PC-9 (cell line): ENCODE results near the gene CNTNAP2. TPM values are rescaled to one million over a fixed set of nuclear protein-coding genes. Genes with fewer than 3 reads are reported as not detected.
"Not testable (repeated sequence)": the region's sequence is repeated elsewhere in the genome, so short reads cannot be mapped to it uniquely, and the experiment has no call there.

Source experiments
- BruUV-seq: library from RNA; stranded (reverse); fragments of 400-500 nt; replicated peaks from 2 replicates; lab custom pipeline; 2021; lab: Mats Ljungman, UMichigan
- CTCF ChIA-PET: fragments of 300-600 bp; sonication (Branson Sonifier 250); formaldehyde crosslinking; loops from one replicate; lab custom pipeline; 2022; ENCODE audit warnings: antibody characterized with exemption; lab: Charles Lee
- POLR2A ChIA-PET: fragments of 300-600 bp; sonication (Branson Sonifier 250); formaldehyde crosslinking; loops from one replicate; lab custom pipeline; 2022; ENCODE audit warnings: antibody characterized with exemption; ENCODE audit not compliant: unreplicated experiment; lab: Charles Lee
- DNase-seq, 2 experiments: peaks; one replicate each; pipeline versions ENCODE4 v3.0.0 to v3.0.0-alpha.2; 2015 to 2022; ENCODE audit warnings: mixed read lengths in 1 of 2
- H2AFZ ChIP-seq: fragments of 200-600 bp; sonication (generic); 2 replicates; pipeline ENCODE4 v1.8.1; 2017; ENCODE audit warnings: antibody characterized with exemption
- H3F3A ChIP-seq: fragments of 200-600 bp; sonication (generic); 2 replicates; pipeline ENCODE4 v1.8.1; 2017; ENCODE audit warnings: antibody characterized with exemption, mild to moderate bottlenecking, low read depth; ENCODE audit not compliant: insufficient read depth
- H3K27ac ChIP-seq: fragments of 200-600 bp; sonication (generic); 2 replicates; pipeline ENCODE4 v1.6.1; 2016; ENCODE audit warnings: mixed run types
- H3K27me3 ChIP-seq: fragments of 200-600 bp; sonication (generic); 2 replicates; pipeline ENCODE4 v1.6.1; 2016; ENCODE audit warnings: low read depth, mixed run types; ENCODE audit not compliant: insufficient read depth
- H3K36me3 ChIP-seq: fragments of 200-600 bp; sonication (generic); 2 replicates; pipeline ENCODE4 v1.6.1; 2016; ENCODE audit warnings: low read depth, mixed run types
- H3K4me1 ChIP-seq: fragments of 200-600 bp; sonication (generic); replicated peaks from 2 replicates; pipeline ENCODE4 v1.6.1; 2016; ENCODE audit warnings: mixed run types; ENCODE audit not compliant: insufficient read depth
- H3K4me2 ChIP-seq: fragments of 200-600 bp; sonication (generic); 2 replicates; pipeline ENCODE4 v1.6.1; 2017; ENCODE audit warnings: mixed run types
- H3K4me3 ChIP-seq: fragments of 200-600 bp; sonication (generic); 2 replicates; pipeline ENCODE4 v1.6.1; 2016; ENCODE audit warnings: mixed run types
- H3K79me2 ChIP-seq: fragments of 200-600 bp; sonication (generic); 2 replicates; pipeline ENCODE4 v1.6.1; 2017; ENCODE audit warnings: low read depth, mixed run types
- H3K9me2 ChIP-seq: fragments of 200-600 bp; sonication (generic); 2 replicates; pipeline ENCODE4 v1.8.1; 2017; ENCODE audit warnings: mild to moderate bottlenecking; ENCODE audit not compliant: insufficient read depth
- H3K9me3 ChIP-seq: fragments of 200-600 bp; sonication (generic); 2 replicates; pipeline ENCODE4 v1.8.1; 2016; ENCODE audit warnings: low read depth; ENCODE audit not compliant: insufficient read depth
- H4K20me1 ChIP-seq: fragments of 200-600 bp; sonication (generic); 2 replicates; pipeline ENCODE4 v1.8.1; 2017; ENCODE audit not compliant: insufficient read depth
- EZH2 ChIP-seq: fragments of 200-600 bp; sonication (generic); IDR thresholded peaks from 2 replicates; pipeline ENCODE4 v1.8.0; 2017; ENCODE audit warnings: antibody characterized with exemption, low read depth
- intact Hi-C: fragments of 100-400 bp; cut with micrococcal nuclease; formaldehyde crosslinking; loops from one replicate; pipeline ENCODE4 v1.10.0; 2022; ENCODE audit not compliant: unreplicated experiment
- total RNA-seq: library from RNA; stranded (reverse); gene quantifications from 2 replicates; pipeline ENCODE4 v1.2.3, GENCODE V29; 2021
- TF ChIP-seq, protein P1 (sequence below): fragments of 200-600 bp; sonication (generic); conservative IDR thresholded peaks from 2 replicates; pipeline ENCODE4 v1.6.1; 2017; ENCODE audit warnings: mixed run types, antibody characterized with exemption, mild to moderate bottlenecking, moderate library complexity

Gene CNTNAP2
- total RNA-seq, 1 experiment from 2014 or later: not detected

DNA sequence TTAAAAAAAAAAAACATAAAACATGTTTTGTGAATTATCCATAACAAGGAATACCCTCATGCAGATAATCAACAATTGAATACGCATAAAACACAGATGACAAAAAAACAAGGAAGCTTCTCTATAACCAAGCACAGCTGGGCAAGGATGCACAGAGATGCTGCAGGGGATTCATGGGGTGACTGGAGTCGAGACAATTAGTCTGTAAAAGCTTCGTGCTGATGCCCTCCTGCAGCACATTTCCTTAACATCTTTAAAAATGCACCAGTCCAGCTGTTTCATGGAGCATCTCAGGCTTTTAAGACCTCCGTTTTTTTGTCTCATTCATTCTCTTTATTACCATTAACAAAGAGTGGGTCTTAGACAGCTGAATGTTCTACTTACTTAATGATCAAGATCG lies 1680.0 kb downstream of the CNTNAP2 start:
- no peak overlapping the region for H3K4me2 ChIP-seq
- DNase-seq: no peak
- no peaks in the 10 kb centered on the region for H4K20me1 ChIP-seq
- H3K9me3 ChIP-seq: no peaks in the 10 kb centered on the region
- H2AFZ ChIP-seq: no peak overlapping the region
- no peaks in the 10 kb centered on the region for H3K27me3 ChIP-seq
- TF ChIP-seq, protein P1, sequence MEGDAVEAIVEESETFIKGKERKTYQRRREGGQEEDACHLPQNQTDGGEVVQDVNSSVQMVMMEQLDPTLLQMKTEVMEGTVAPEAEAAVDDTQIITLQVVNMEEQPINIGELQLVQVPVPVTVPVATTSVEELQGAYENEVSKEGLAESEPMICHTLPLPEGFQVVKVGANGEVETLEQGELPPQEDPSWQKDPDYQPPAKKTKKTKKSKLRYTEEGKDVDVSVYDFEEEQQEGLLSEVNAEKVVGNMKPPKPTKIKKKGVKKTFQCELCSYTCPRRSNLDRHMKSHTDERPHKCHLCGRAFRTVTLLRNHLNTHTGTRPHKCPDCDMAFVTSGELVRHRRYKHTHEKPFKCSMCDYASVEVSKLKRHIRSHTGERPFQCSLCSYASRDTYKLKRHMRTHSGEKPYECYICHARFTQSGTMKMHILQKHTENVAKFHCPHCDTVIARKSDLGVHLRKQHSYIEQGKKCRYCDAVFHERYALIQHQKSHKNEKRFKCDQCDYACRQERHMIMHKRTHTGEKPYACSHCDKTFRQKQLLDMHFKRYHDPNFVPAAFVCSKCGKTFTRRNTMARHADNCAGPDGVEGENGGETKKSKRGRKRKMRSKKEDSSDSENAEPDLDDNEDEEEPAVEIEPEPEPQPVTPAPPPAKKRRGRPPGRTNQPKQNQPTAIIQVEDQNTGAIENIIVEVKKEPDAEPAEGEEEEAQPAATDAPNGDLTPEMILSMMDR: no peak
- TF ChIP-seq EZH2: no peak
- no peaks in the 10 kb centered on the region for H3K36me3 ChIP-seq
- no peaks in the 10 kb centered on the region for H3K9me2 ChIP-seq
- H3K4me1 ChIP-seq: no peaks in the 10 kb centered on the region
- ChIA-PET CTCF (no interaction called here), POLR2A (no interaction called here)
- intact Hi-C loops: no loop called here
- no TSS peak for BruUV-seq
- H3F3A ChIP-seq: no peaks in the 10 kb centered on the region
- H3K27ac ChIP-seq: no peak overlapping the region
- no peaks in the 10 kb centered on the region for H3K79me2 ChIP-seq
- no peak overlapping the region for H3K4me3 ChIP-seq

DNA sequence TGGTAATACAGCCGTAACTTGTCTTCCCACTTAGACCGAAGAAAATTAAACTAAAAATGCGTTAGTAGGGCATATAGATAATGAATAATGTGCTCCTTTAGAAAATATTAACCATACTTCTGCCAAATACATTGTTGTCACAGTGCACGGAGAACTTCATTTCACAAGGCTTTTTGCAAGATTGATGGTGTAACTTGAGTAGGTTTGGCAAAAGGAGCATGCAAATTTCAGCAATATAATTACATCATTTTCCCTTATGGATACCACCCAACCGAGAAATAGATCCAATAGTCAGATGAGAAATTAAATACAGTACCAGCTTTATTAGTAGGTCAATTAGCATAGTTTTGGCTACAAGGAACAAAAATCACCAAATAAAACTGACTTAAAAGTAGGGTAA lies 1681.4 kb downstream of the CNTNAP2 start:
- Histone ChIP-seq H3K4me1 (no peaks in the 10 kb centered on the region), H2AFZ (no peak overlapping the region), H4K20me1 (no peaks in the 10 kb centered on the region), H3K9me2 (no peaks in the 10 kb centered on the region), H3K27me3 (no peaks in the 10 kb centered on the region), H3K9me3 (no peaks in the 10 kb centered on the region), H3F3A (no peaks in the 10 kb centered on the region), H3K4me2 (no peak overlapping the region), H3K27ac (no peak overlapping the region), H3K4me3 (no peak overlapping the region), H3K36me3 (no peaks in the 10 kb centered on the region), H3K79me2 (no peaks in the 10 kb centered on the region)
- POLR2A ChIA-PET: no interaction called here
- TF ChIP-seq EZH2: no peak
- TF ChIP-seq, protein P1: no peak
- no peak for DNase-seq
- no TSS peak for BruUV-seq
- CTCF ChIA-PET: no interaction called here
- intact Hi-C loops: no loop called here

DNA sequence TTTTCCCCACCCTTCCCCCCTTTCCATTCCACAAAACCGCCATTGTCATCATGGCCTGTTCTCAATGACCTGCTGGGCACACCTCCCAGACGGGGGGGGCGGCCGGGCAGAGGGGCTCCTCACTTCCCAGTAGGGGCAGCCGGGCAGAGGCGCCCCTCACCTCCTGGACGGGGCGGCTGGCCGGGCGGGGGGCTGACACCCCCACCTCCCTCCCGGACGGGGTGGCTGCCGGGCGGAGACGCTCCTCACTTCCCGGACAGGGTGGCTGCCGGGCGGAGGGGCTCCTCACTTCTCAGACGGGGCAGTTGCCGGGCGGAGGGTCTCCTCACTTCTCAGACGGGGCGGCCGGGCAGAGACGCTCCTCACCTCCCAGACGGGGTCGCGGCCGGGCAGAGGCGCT lies 1685.2 kb downstream of the CNTNAP2 start:
- H3K9me3 ChIP-seq, H3K27me3 ChIP-seq, H3K27ac ChIP-seq, H2AFZ ChIP-seq, H3K9me2 ChIP-seq, BruUV-seq, H3K4me1 ChIP-seq, H3K4me3 ChIP-seq, POLR2A ChIA-PET, intact Hi-C loops, H3K79me2 ChIP-seq, H3K4me2 ChIP-seq, H3K36me3 ChIP-seq, CTCF ChIA-PET, H4K20me1 ChIP-seq, H3F3A ChIP-seq, DNase-seq: not testable (repeated sequence)

DNA sequence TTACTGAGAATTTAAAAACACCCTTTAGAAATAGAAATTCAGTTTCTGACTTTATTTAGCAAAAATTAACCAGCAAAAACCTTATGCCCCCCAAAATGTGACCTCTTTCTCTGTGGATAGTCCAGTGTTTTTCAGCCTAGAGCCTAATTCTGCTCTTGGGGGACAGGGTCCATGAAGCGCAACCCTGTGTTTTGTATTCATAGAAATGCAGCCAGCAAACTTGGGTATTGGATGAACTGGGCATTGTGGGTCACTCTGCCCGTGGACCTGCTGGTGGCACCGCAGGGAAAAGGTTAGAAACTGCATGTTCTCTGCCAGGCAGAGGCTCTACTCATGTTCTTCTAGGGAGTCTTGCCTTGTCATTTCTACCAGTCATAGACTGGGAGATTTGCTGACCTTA lies 1686.5 kb downstream of the CNTNAP2 start:
- Histone ChIP-seq H3K4me2 (no peak overlapping the region), H3K27me3 (no peaks in the 10 kb centered on the region), H3K27ac (no peak overlapping the region), H2AFZ (no peak overlapping the region), H3K4me1 (no peaks in the 10 kb centered on the region), H3K9me3 (no peaks in the 10 kb centered on the region), H3F3A (no peaks in the 10 kb centered on the region), H3K79me2 (no peaks in the 10 kb centered on the region), H3K4me3 (no peak overlapping the region), H3K36me3 (no peaks in the 10 kb centered on the region), H3K9me2 (no peaks in the 10 kb centered on the region), H4K20me1 (no peaks in the 10 kb centered on the region)
- no TSS peak for BruUV-seq
- no peak for DNase-seq
- intact Hi-C loops: no loop called here
- TF ChIP-seq, protein P1: no peak
- no peak for TF ChIP-seq EZH2
- ChIA-PET POLR2A (no interaction called here), CTCF (no interaction called here)
